ENCODE data around the gene OTUD4. TPM values are rescaled to one million over a fixed set of nuclear protein-coding genes. Genes with fewer than 3 reads are reported as not detected.
"Not testable (repeated sequence)": the region's sequence is repeated elsewhere in the genome, so short reads cannot be mapped to it uniquely, and the experiment has no call there.

Gene OTUD4
- total RNA-seq, 4 donors from 2014 or later: 33.7 to 44.8 (median 35.9) TPM

GRCh38 chr4:145183581-145183980 lies 3.2 kb upstream of the OTUD4 start:
- Histone ChIP-seq H3K36me3 (no peaks in the 10 kb centered on the region), H3K27ac (no peak overlapping the region), H3K4me1 (peaks cover 0 to 11% (median under 1%) of the 10 kb centered on the region in 4 donors), H3K4me3 (no peak overlapping the region), H3K9me3 (no peaks in the 10 kb centered on the region), H3K27me3 (no peaks in the 10 kb centered on the region)
- TF ChIP-seq EP300 (IDR thresholded peaks at IDR 0.05) (no peak), POLR2A (IDR thresholded peaks at IDR 0.05) (no peak)
- WGBS, 2 donors: 84 to 88% methylated on average over 2 of the region's 2 CpGs
- DNase-seq (ENCODE audit: low spot score in 2 of 2): no peak

- Histone ChIP-seq H3K4me3 (no peak overlapping the region), H3K9me3 (no peaks in the 10 kb centered on the region), H3K27ac (no peak overlapping the region), H3K27me3 (no peaks in the 10 kb centered on the region), H3K36me3 (no peaks in the 10 kb centered on the region), H3K4me1 (peaks cover 0 to 17% (median 4%) of the 10 kb centered on the region in 4 donors)
- 83% methylated on average over 2 of the region's 2 CpGs for WGBS, 2 donors
- no peak for TF ChIP-seq EP300 (IDR thresholded peaks at IDR 0.05)
- no peak for TF ChIP-seq CTCF (IDR thresholded peaks at IDR 0.05)
- no peak for TF ChIP-seq POLR2A (IDR thresholded peaks at IDR 0.05)
- DNase-seq (ENCODE audit: low spot score in 2 of 2): no peak
Measured at GRCh38 chr4:145183023-145183422, 2.6 kb upstream of the OTUD4 start.

- Histone ChIP-seq H3K9me3 (no peaks in the 10 kb centered on the region), H3K36me3 (no peaks in the 10 kb centered on the region), H3K27me3 (no peaks in the 10 kb centered on the region), H3K4me1 (peaks cover 0 to 25% (median 12%) of the 10 kb centered on the region in 4 donors), H3K4me3 (no peak overlapping the region), H3K27ac (no peak overlapping the region)
- no peak for DNase-seq (ENCODE audit: low spot score in 2 of 2)
- 92 to 94% methylated on average over 2 of the region's 2 CpGs for WGBS, 2 donors
- TF ChIP-seq EP300 (IDR thresholded peaks at IDR 0.05) (no peak), POLR2A (IDR thresholded peaks at IDR 0.05) (no peak), CTCF (IDR thresholded peaks at IDR 0.05) (no peak)
Measured at GRCh38 chr4:145182222-145182621, 1.8 kb upstream of the OTUD4 start.

GRCh38 chr4:145181091-145181501 lies 707 bp upstream of the OTUD4 start:
- Histone ChIP-seq H3K27ac (peak overlapping the region; percentile 88 to 99 (median 96)), H3K9me3 (no peaks in the 10 kb centered on the region), H3K4me1 (peaks cover 0 to 36% (median 22%) of the 10 kb centered on the region in 4 donors), H3K27me3 (no peaks in the 10 kb centered on the region), H3K36me3 (no peaks in the 10 kb centered on the region), H3K4me3 (peak overlapping the region; percentile 49 to 95 (median 84))
- WGBS, 2 donors: 6 to 8% methylated on average over 7 of the region's 7 CpGs
- TF ChIP-seq POLR2A (IDR thresholded peaks at IDR 0.05) (no peak), CTCF (IDR thresholded peaks at IDR 0.05) (no peak), EP300 (IDR thresholded peaks at IDR 0.05) (no peak)
- DNase-seq (ENCODE audit: low spot score in 2 of 2): no peak

GRCh38 chr4:145179861-145180297 lies 510 bp downstream of the OTUD4 start:
- H3K9me3 ChIP-seq; DNase-seq (ENCODE audit: low spot score in 2 of 2); H3K27me3 ChIP-seq; H3K36me3 ChIP-seq: not testable (repeated sequence)
- Histone ChIP-seq H3K27ac (peak overlapping the region; percentile 92 to 100 (median 99)), H3K4me1 (peaks cover 0 to 48% (median 25%) of the 10 kb centered on the region in 4 donors), H3K4me3 (peak overlapping the region; percentile 73 to 100 (median 94))
- 1% methylated on average over 28 to 47 of the region's 57 CpGs for WGBS, 2 donors

- peak; percentile 39 to 84 for TF ChIP-seq EP300 (IDR thresholded peaks at IDR 0.05)
- TF ChIP-seq POLR2A (IDR thresholded peaks at IDR 0.05): peak; percentile 37 to 62
- TF ChIP-seq CTCF (IDR thresholded peaks at IDR 0.05): no peak
- no peaks in the 10 kb centered on the region for H3K36me3 ChIP-seq
- H3K4me1 ChIP-seq: peaks cover 0 to 52% (median 25%) of the 10 kb centered on the region in 4 donors
- peak overlapping the region; percentile 73 to 100 (median 94) for H3K4me3 ChIP-seq
- no peaks in the 10 kb centered on the region for H3K9me3 ChIP-seq
- H3K27me3 ChIP-seq: no peaks in the 10 kb centered on the region
- peak overlapping the region; percentile 92 to 100 (median 99) for H3K27ac ChIP-seq
- DNase-seq (ENCODE audit: low spot score in 2 of 2): peak; percentile 43 to 46
- 1% methylated on average over 15 to 28 of the region's 36 CpGs for WGBS, 2 donors
Measured at GRCh38 chr4:145179281-145179860, 1.0 kb downstream of the OTUD4 start.

Data from tibial nerve (tissue), 4 donors.